ENCODE results near the gene MSL3B. TPM values are rescaled to one million over a fixed set of nuclear protein-coding genes. Genes with fewer than 3 reads are reported as not detected.

The MSL3B gene

GRCh38 chr2:233820774-233821105 is 47.4 kb downstream of the MSL3B start:
- DNase-seq: no peak
- Histone ChIP-seq H3K36me3 (replicated peaks; ENCODE audit: control insufficient read depth, insufficient read depth, low read length) (no peaks in the 10 kb centered on the region), H3K27me3 (ENCODE audit: control insufficient read depth, insufficient read depth, low read length) (no peaks in the 10 kb centered on the region), H3K4me3 (ENCODE audit: insufficient read depth, low read depth, low read length) (no peak overlapping the region)

- no peaks in the 10 kb centered on the region for H3K27me3 ChIP-seq (ENCODE audit: control insufficient read depth, insufficient read depth, low read length)
These were observed 48.1 kb downstream of the MSL3B start for GRCh38 chr2:233819884-233820773.

GRCh38 chr2:233818639-233819621 is 49.3 kb downstream of the MSL3B start:
- DNase-seq: no peak
- H3K4me3 ChIP-seq (ENCODE audit: insufficient read depth, low read depth, low read length): no peak overlapping the region
- H3K36me3 ChIP-seq (replicated peaks; ENCODE audit: control insufficient read depth, insufficient read depth, low read length): no peaks in the 10 kb centered on the region
- no peaks in the 10 kb centered on the region for H3K27me3 ChIP-seq (ENCODE audit: control insufficient read depth, insufficient read depth, low read length)

More at GRCh38 chr2:233819884-233820773, 48.1 kb downstream of the MSL3B start:
- DNase-seq: no peak
- H3K36me3 ChIP-seq (replicated peaks; ENCODE audit: control insufficient read depth, insufficient read depth, low read length): no peaks in the 10 kb centered on the region
- H3K4me3 ChIP-seq (ENCODE audit: insufficient read depth, low read depth, low read length): no peak overlapping the region

GRCh38 chr2:233817995-233818638 is 50.1 kb downstream of the MSL3B start:
- no peaks in the 10 kb centered on the region for H3K36me3 ChIP-seq (replicated peaks; ENCODE audit: control insufficient read depth, insufficient read depth, low read length)
- no peaks in the 10 kb centered on the region for H3K27me3 ChIP-seq (ENCODE audit: control insufficient read depth, insufficient read depth, low read length)
- H3K4me3 ChIP-seq (ENCODE audit: insufficient read depth, low read depth, low read length): no peak overlapping the region
- peak; percentile 41 for DNase-seq

- DNase-seq: no peak
- no peaks in the 10 kb centered on the region for H3K27me3 ChIP-seq (ENCODE audit: control insufficient read depth, insufficient read depth, low read length)
- H3K4me3 ChIP-seq (ENCODE audit: insufficient read depth, low read depth, low read length): no peak overlapping the region
- no peaks in the 10 kb centered on the region for H3K36me3 ChIP-seq (replicated peaks; ENCODE audit: control insufficient read depth, insufficient read depth, low read length)
These were observed 50.8 kb downstream of the MSL3B start for GRCh38 chr2:233817361-233817911.

GRCh38 chr2:233816771-233817170 is 51.4 kb downstream of the MSL3B start:
- Histone ChIP-seq H3K27me3 (ENCODE audit: control insufficient read depth, insufficient read depth, low read length) (no peaks in the 10 kb centered on the region), H3K4me3 (ENCODE audit: insufficient read depth, low read depth, low read length) (no peak overlapping the region), H3K36me3 (replicated peaks; ENCODE audit: control insufficient read depth, insufficient read depth, low read length) (no peaks in the 10 kb centered on the region)
- no peak for DNase-seq

GRCh38 chr2:233816334-233816733 is 51.9 kb downstream of the MSL3B start:
- DNase-seq: no peak
- no peaks in the 10 kb centered on the region for H3K36me3 ChIP-seq (replicated peaks; ENCODE audit: control insufficient read depth, insufficient read depth, low read length)
- H3K27me3 ChIP-seq (ENCODE audit: control insufficient read depth, insufficient read depth, low read length): no peaks in the 10 kb centered on the region
- H3K4me3 ChIP-seq (ENCODE audit: insufficient read depth, low read depth, low read length): no peak overlapping the region

GRCh38 chr2:233815861-233816260 is 52.3 kb downstream of the MSL3B start:
- H3K36me3 ChIP-seq (replicated peaks; ENCODE audit: control insufficient read depth, insufficient read depth, low read length): no peaks in the 10 kb centered on the region
- DNase-seq: no peak
- no peak overlapping the region for H3K4me3 ChIP-seq (ENCODE audit: insufficient read depth, low read depth, low read length)
- no peaks in the 10 kb centered on the region for H3K27me3 ChIP-seq (ENCODE audit: control insufficient read depth, insufficient read depth, low read length)

Other genes with a start within 250 kb of the MSL3B start
- not detected in 2 replicates for gene UGT1A10, start 231.9 kb downstream of the MSL3B start, total RNA-seq (2014; rRNA removed; shearing (Covaris generic))
- not detected in 2 replicates for gene UGT1A9, start 196.5 kb downstream of the MSL3B start, total RNA-seq (2014; rRNA removed; shearing (Covaris generic))
- 0.07 TPM in 1 of 2 replicates, not detected in the other for gene UGT1A7, start 186.5 kb downstream of the MSL3B start, total RNA-seq (2014; rRNA removed; shearing (Covaris generic))
- not detected in 2 replicates for gene UGT1A6, start 175.5 kb downstream of the MSL3B start, total RNA-seq (2014; rRNA removed; shearing (Covaris generic))
- gene UGT1A5, start 155.5 kb downstream of the MSL3B start, total RNA-seq (2014; rRNA removed; shearing (Covaris generic)): not detected in 2 replicates
- gene UGT1A4, start 149.7 kb downstream of the MSL3B start, total RNA-seq (2014; rRNA removed; shearing (Covaris generic)): 0.07 TPM in 1 of 2 replicates, not detected in the other
- not detected in 2 replicates for gene UGT1A3, start 139.3 kb downstream of the MSL3B start, total RNA-seq (2014; rRNA removed; shearing (Covaris generic))
- gene UGT1A1, start 108.1 kb downstream of the MSL3B start, total RNA-seq (2014; rRNA removed; shearing (Covaris generic)): not detected in 2 replicates
- not detected in 2 replicates for gene MROH2A, start 90.1 kb downstream of the MSL3B start, total RNA-seq (2014; rRNA removed; shearing (Covaris generic))
- gene HJURP, start 13.9 kb downstream of the MSL3B start, total RNA-seq (2014; rRNA removed; shearing (Covaris generic)): 61.6 and 84.5 TPM in 2 replicates
- 0.31 TPM in 1 of 2 replicates, not detected in the other for gene TRPM8, start 49.0 kb upstream of the MSL3B start, total RNA-seq (2014; rRNA removed; shearing (Covaris generic))
- gene SPP2, start 182.3 kb upstream of the MSL3B start, total RNA-seq (2014; rRNA removed; shearing (Covaris generic)): not detected in 2 replicates

Data from H7 (cell line).